BLaER1 (cell line): Measurements from ENCODE around the gene LRIT3.
"Not testable (repeated sequence)": the region's sequence is repeated elsewhere in the genome, so short reads cannot be mapped to it uniquely, and the experiment has no call there.

ENCODE experiments used
- H3K27ac ChIP-seq: shearing (Covaris generic); formaldehyde crosslinking; 2 replicates; pipeline ENCODE4 v1.8.1; 2022
- H3K27me3 ChIP-seq: shearing (Covaris generic); formaldehyde crosslinking; 2 replicates; pipeline ENCODE4 v1.8.1; 2022
- H3K36me3 ChIP-seq: shearing (Covaris generic); formaldehyde crosslinking; 2 replicates; pipeline ENCODE4 v1.8.1; 2022
- H3K4me1 ChIP-seq: shearing (Covaris generic); formaldehyde crosslinking; 2 replicates; pipeline ENCODE4 v1.8.1; 2022
- H3K4me2 ChIP-seq: shearing (Covaris generic); formaldehyde crosslinking; 2 replicates; pipeline ENCODE4 v1.8.1; 2022
- H3K4me3 ChIP-seq: shearing (Covaris generic); formaldehyde crosslinking; 2 replicates; pipeline ENCODE4 v1.8.1; 2022
- H3K9ac ChIP-seq: shearing (Covaris generic); formaldehyde crosslinking; 2 replicates; pipeline ENCODE4 v1.8.1; 2022
- H3K9me3 ChIP-seq: shearing (Covaris generic); formaldehyde crosslinking; 2 replicates; pipeline ENCODE4 v1.8.1; 2022
- H4K20me1 ChIP-seq: shearing (Covaris generic); formaldehyde crosslinking; 2 replicates; pipeline ENCODE4 v1.8.1; 2022
- Cebpa-rat ChIP-seq: shearing (Covaris generic); IDR thresholded peaks from 2 replicates; pipeline ENCODE4 v1.8.1; 2022

LRIT3 gene

DNA sequence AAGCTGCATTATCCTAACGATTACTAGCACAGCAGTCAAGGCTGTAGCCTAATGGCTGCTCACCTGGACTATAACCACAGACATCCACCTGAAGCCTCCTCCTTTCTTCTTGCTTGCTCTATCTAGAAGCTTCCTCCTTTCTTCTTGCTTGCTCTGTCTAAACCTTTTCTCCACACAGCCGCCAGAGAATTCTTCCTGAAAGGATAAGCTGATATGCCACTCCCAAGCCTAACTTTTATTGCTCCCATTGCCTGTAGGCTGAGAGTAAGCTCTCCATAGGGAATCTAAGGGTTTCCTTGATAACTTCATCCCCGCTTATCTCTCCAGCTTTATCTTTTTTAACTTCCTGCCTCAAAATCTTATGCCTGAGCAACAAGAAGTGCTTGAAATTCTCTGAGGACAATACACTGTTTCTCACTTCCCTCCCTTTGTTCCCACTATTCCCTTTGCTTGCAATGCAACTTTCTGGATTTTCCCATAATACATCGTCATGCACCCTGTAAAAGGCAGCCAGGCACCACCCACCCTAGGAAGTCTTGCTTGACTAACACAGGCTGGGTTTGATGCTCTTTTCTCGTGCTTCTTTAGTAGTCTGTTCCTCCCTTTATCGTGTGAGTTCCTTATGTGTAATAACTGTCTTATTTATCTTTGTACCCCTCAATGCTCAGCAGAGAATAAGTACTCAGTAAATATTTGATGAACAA lies 1.4 kb upstream of the LRIT3 start:
- Histone ChIP-seq H3K9ac (no peak overlapping the region), H3K27ac (no peak overlapping the region), H3K36me3 (no peaks in the 10 kb centered on the region), H4K20me1 (no peaks in the 10 kb centered on the region), H3K9me3 (no peaks in the 10 kb centered on the region), H3K4me1 (no peaks in the 10 kb centered on the region), H3K4me2 (no peak overlapping the region), H3K4me3 (no peak overlapping the region), H3K27me3 (no peaks in the 10 kb centered on the region)
- no peak for TF ChIP-seq Cebpa-rat

DNA sequence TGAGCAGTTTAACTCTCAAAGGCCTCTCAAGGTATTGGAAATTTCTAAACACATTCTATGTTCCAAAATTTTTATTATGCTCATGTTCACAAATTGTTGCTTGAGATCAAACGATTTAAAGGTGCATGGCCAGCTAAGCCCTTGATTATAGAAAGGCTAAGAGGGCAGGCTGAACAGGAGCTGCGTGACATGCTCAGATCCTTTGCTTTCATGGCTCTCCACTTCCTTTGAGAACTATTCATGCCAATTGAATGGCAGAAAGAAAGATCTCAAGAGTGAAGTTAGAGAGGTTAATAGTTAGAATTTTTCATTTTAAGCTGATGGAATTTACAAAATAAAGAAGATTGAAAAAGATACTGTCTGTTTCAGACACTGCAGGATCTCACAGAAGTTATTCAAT lies 594 bp downstream of the LRIT3 start:
- Histone ChIP-seq H4K20me1 (no peaks in the 10 kb centered on the region), H3K9me3 (no peaks in the 10 kb centered on the region), H3K4me1 (no peaks in the 10 kb centered on the region), H3K27ac (no peak overlapping the region), H3K36me3 (no peaks in the 10 kb centered on the region), H3K9ac (no peak overlapping the region), H3K4me2 (no peak overlapping the region), H3K4me3 (no peak overlapping the region), H3K27me3 (no peaks in the 10 kb centered on the region)
- no peak for TF ChIP-seq Cebpa-rat

GRCh38 chr4:109850601-109851000 lies 2.7 kb downstream of the LRIT3 start:
- no peaks in the 10 kb centered on the region for H3K27me3 ChIP-seq
- H3K9ac ChIP-seq: no peak overlapping the region
- no peak overlapping the region for H3K27ac ChIP-seq
- TF ChIP-seq Cebpa-rat: no peak
- H4K20me1 ChIP-seq: no peaks in the 10 kb centered on the region
- H3K4me3 ChIP-seq: no peak overlapping the region
- no peaks in the 10 kb centered on the region for H3K4me1 ChIP-seq
- no peaks in the 10 kb centered on the region for H3K36me3 ChIP-seq
- no peak overlapping the region for H3K4me2 ChIP-seq
- no peaks in the 10 kb centered on the region for H3K9me3 ChIP-seq

DNA sequence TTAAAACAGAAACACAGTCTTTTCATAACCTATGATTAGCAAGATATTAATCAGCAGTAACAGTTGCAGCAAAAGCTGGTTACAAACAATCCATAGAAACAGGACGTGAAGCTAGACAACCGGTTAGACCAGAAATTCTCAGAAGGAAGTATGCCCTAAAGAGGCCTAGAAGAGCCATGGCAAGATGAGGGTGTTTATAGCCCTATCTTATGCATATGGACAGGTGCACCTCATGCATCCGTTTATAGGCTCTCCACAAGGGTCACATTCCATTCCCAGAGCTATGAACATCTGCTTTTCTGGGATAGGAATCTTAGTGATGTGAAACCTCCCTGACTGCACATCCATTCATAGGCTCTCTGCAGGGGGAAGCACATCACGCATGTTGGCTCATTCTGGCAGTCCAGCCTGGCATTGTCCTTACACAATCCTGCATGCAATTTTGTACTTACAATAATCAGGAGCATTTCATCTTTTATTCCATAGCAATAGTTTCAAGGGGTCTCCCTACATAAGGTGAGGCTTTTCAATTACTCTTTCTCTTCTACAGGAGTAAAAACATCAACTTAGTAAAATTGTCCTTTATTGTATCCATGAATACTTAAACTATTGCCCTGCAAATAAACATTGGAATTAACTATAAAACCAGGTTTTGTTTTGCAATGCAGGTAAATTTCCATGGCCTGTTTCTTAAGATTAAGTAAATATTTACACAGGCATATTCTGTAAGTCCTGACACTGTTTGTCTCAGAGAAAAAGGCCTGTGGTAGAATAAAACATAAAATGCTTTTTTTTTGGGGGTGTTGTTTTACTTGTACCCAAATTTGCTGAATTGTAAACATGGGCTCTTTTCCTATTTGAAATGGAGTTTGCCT lies 11.8 kb downstream of the LRIT3 start:
- peaks cover 40% of the 10 kb centered on the region for H3K9me3 ChIP-seq
- not testable (repeated sequence) for H3K4me3 ChIP-seq, H3K4me1 ChIP-seq, H3K4me2 ChIP-seq, H3K9ac ChIP-seq, H3K27ac ChIP-seq, H4K20me1 ChIP-seq, H3K27me3 ChIP-seq
- H3K36me3 ChIP-seq: 0 out of 2 replicates have a peak, but pooled peaks cover 11% of the 10 kb centered on the region

DNA sequence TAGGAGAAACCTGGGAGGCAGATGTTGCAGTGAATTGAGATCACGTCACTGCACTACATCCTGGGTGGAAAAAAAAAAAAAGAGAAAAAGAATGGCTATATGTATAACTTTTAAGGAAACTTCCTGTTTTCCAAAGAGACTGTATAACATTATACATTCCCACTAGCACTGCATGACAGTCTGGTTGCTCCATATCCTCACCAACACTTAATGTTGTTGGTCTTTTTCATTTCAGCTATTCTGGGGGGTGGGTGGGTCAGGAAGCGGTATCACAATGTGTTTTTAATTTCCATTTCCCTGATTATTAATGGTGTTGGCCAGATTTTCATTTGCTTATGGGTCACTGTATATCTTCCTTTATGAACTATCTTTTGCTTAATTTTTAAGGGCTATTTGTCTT lies 13.4 kb downstream of the LRIT3 start:
- Histone ChIP-seq H3K4me3 (no peak overlapping the region), H3K4me2 (no peak overlapping the region), H3K9me3 (peaks cover 40% of the 10 kb centered on the region), H3K4me1 (no peaks in the 10 kb centered on the region), H3K9ac (no peak overlapping the region), H3K27me3 (no peaks in the 10 kb centered on the region), H3K36me3 (0 out of 2 replicates have a peak, but pooled peaks cover 11% of the 10 kb centered on the region), H4K20me1 (no peaks in the 10 kb centered on the region), H3K27ac (no peak overlapping the region)
- no peak for TF ChIP-seq Cebpa-rat

DNA sequence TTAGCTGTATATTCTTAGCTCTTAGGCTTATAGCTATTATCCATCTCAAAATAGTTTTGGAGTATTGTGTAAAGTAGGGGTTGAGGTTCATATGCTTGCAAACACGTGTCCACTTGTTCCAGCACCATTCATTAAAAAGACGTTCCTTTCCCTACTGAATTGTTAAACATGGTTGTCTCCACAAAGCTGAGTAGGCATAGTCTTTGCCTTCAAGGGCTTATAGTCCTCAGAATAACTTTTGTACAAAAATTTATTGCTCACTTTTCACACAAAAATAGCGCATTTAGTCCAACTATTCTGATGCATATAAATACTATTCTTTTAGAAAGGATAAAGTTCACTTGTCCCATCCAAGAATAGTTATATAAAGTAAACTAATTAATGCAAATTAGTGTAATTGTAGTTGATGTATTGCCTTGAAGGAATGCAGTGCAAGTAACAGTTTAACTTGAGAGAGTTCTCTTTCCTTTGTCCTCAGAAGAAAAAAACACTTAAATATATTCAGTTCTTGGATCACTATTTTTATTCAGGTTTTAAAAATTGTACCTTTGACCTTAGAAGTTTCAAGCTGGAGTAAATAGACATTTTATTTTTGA lies 14.1 kb downstream of the LRIT3 start:
- Histone ChIP-seq H3K4me3 (no peak overlapping the region), H3K27me3 (no peaks in the 10 kb centered on the region), H3K4me2 (no peak overlapping the region), H3K36me3 (0 out of 2 replicates have a peak, but pooled peaks cover 11% of the 10 kb centered on the region), H3K9ac (no peak overlapping the region), H3K27ac (no peak overlapping the region), H3K4me1 (no peaks in the 10 kb centered on the region), H3K9me3 (peaks cover 40% of the 10 kb centered on the region), H4K20me1 (no peaks in the 10 kb centered on the region)
- TF ChIP-seq Cebpa-rat: no peak

DNA sequence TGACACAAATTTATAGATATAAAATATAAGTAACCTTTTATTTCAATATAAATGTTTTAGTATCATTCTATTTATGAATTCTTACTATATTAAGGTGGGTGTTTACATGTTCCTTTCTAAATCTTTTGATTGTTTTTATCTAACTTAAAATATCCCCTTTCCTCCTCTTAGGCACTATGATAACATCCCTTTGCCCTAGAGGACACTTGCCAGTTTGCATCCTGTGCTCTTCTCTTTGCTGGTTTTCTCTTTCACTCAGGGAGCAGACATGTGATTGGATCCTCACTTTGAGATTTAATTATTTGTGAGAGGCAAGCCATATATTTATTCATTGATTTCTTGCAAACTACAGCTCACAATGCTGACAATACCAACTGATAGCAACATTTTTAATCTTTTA lies 16.2 kb downstream of the LRIT3 start:
- H3K27ac ChIP-seq: no peak overlapping the region
- H3K9me3 ChIP-seq: peaks cover 28% of the 10 kb centered on the region
- H3K9ac ChIP-seq: no peak overlapping the region
- no peaks in the 10 kb centered on the region for H4K20me1 ChIP-seq
- H3K4me1 ChIP-seq: no peaks in the 10 kb centered on the region
- H3K4me2 ChIP-seq: no peak overlapping the region
- no peaks in the 10 kb centered on the region for H3K27me3 ChIP-seq
- no peak for TF ChIP-seq Cebpa-rat
- no peak overlapping the region for H3K4me3 ChIP-seq
- H3K36me3 ChIP-seq: 0 out of 2 replicates have a peak, but pooled peaks cover 7% of the 10 kb centered on the region

DNA sequence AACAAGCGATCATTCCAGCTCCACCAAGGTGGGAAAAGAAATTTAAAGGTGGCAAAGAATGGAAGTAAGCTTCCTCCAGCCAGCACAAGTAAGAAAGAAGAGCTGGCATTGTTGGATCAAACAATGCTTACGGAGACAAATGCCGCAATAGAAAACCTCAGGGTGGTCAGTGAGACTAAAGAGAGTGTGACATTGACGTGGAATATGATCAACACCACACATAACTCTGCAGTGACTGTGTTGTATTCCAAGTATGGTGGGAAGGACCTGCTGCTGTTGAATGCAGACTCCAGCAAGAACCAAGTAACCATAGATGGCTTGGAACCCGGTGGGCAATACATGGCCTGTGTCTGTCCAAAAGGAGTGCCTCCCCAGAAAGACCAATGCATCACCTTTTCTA lies 22.2 kb downstream of the LRIT3 start:
- peaks cover 5% of the 10 kb centered on the region; the same call in 1 of the 2 replicates for H3K36me3 ChIP-seq
- TF ChIP-seq Cebpa-rat: no peak

DNA sequence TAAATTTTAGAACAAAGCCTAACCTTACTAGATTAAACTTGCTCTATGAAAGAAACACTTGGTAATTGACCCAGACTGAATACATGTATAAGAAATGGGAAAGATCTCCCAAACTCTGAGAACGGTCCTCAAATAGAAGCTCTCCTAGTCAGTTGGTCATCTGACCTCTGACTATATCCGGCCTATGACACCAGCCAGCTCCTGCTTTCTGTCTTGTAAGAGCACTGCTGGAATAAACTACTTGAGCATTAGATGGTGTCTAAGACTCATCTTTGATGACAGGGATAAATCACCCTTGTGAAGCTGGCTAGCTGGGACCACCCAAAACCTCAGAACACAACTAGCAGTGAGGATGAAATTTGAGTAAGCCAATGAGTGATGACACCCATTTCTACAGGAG lies 24.2 kb downstream of the LRIT3 start:
- no peak for TF ChIP-seq Cebpa-rat
- no peak overlapping the region for H3K9ac ChIP-seq

More for the DNA sequence above, 22.2 kb downstream of the LRIT3 start:
- H3K9me3 ChIP-seq: no peaks in the 10 kb centered on the region
- no peak overlapping the region for H3K4me3 ChIP-seq
- H3K4me2 ChIP-seq: no peak overlapping the region
- no peaks in the 10 kb centered on the region for H3K27me3 ChIP-seq
- H4K20me1 ChIP-seq: no peaks in the 10 kb centered on the region
- no peak overlapping the region for H3K9ac ChIP-seq
- H3K4me1 ChIP-seq: no peaks in the 10 kb centered on the region
- H3K27ac ChIP-seq: no peak overlapping the region

More for the DNA sequence above, 24.2 kb downstream of the LRIT3 start:
- H3K4me3 ChIP-seq: no peak overlapping the region
- no peaks in the 10 kb centered on the region for H4K20me1 ChIP-seq
- no peak overlapping the region for H3K4me2 ChIP-seq
- peaks cover 5% of the 10 kb centered on the region; the same call in 1 of the 2 replicates for H3K36me3 ChIP-seq
- no peak overlapping the region for H3K27ac ChIP-seq
- H3K4me1 ChIP-seq: no peaks in the 10 kb centered on the region
- no peaks in the 10 kb centered on the region for H3K27me3 ChIP-seq
- no peaks in the 10 kb centered on the region for H3K9me3 ChIP-seq
